Medulla oblongata (tissue), 1 donor: ENCODE results near the gene IGSF9B.
"Not testable (repeated sequence)": the region's sequence is repeated elsewhere in the genome, so short reads cannot be mapped to it uniquely, and the experiment has no call there.

Source experiments
- DNase-seq: peaks from one replicate; pipeline ENCODE4 v3.0.0-alpha.2; 2015; ENCODE audit errors: extremely low spot score

IGSF9B gene

GRCh38 chr11:133956650-133957633 is at the start of gene IGSF9B:
Gene IGSF9B, minus strand, starts transcription at chr11:133956968. Its CDS starts 214 bp downstream, at chr11:133956754.
- DNase-seq = peak; percentile 87

GRCh38 chr11:134004496-134005172 is 47.9 kb upstream of the IGSF9B start:
- DNase-seq = peak; percentile 35

- no peak for DNase-seq
These were observed 47.2 kb upstream of the IGSF9B start for GRCh38 chr11:134003792-134004495.

GRCh38 chr11:134002819-134003218 is 46.1 kb upstream of the IGSF9B start:
- not testable (repeated sequence) for DNase-seq

- not testable (repeated sequence) for DNase-seq
These were observed 45.6 kb upstream of the IGSF9B start for GRCh38 chr11:134002338-134002737.

- no peak for DNase-seq
These were observed 44.8 kb upstream of the IGSF9B start for GRCh38 chr11:134001596-134001995.

GRCh38 chr11:134001088-134001487 is 44.3 kb upstream of the IGSF9B start:
- DNase-seq = no peak

- DNase-seq = no peak
These were observed 42.6 kb upstream of the IGSF9B start for GRCh38 chr11:133999355-133999754.

- no peak for DNase-seq
These were observed 40.8 kb upstream of the IGSF9B start for GRCh38 chr11:133997554-133997953.

GRCh38 chr11:133996671-133997070 is 39.9 kb upstream of the IGSF9B start:
- no peak for DNase-seq

- no peak for DNase-seq
These were observed 38.3 kb upstream of the IGSF9B start for GRCh38 chr11:133995066-133995465.

- no peak for DNase-seq
These were observed 37.2 kb upstream of the IGSF9B start for GRCh38 chr11:133993921-133994320.

- no peak for DNase-seq
These were observed 36.3 kb upstream of the IGSF9B start for GRCh38 chr11:133993107-133993506.

- no peak for DNase-seq
These were observed 35.4 kb upstream of the IGSF9B start for GRCh38 chr11:133992121-133992520.

GRCh38 chr11:133991101-133991500 is 34.3 kb upstream of the IGSF9B start:
- no peak for DNase-seq

- DNase-seq = no peak
These were observed 33.7 kb upstream of the IGSF9B start for GRCh38 chr11:133990501-133990900.

- DNase-seq = no peak
These were observed 32.1 kb upstream of the IGSF9B start for GRCh38 chr11:133988686-133989410.

- DNase-seq = no peak
These were observed 30.4 kb upstream of the IGSF9B start for GRCh38 chr11:133987171-133987570.

GRCh38 chr11:133985981-133986944 is 29.5 kb upstream of the IGSF9B start:
- DNase-seq = no peak

- DNase-seq = no peak
These were observed 28.1 kb upstream of the IGSF9B start for GRCh38 chr11:133984828-133985227.
